Measurements from ENCODE around the gene PILRB. TPM values are rescaled to one million over a fixed set of nuclear protein-coding genes. Genes with fewer than 3 reads are reported as not detected.

PILRB gene
- total RNA-seq, 1 experiment from 2014 or later = 50.1 TPM

DNA sequence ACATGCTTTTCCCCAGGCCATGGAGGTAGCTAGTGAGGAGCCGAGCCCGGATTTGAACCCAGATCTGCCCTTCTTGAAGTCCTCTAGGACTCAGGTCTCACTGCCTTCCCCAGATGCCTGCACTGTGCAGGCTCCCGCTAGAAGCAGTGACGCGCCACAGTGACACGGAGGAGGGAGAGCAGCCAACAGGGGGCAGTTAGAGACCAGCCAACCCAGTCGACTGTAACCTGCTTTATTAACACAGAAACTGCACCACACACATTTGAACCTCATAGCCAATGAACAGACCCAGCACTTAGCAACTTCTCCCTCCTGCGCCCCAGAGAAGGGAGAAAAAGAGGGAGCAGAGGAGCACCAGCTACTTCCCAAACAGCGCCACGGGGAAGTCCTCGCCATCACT is 42.7 kb downstream of the PILRB start:
- H4K5ac ChIP-seq (ENCODE audit: insufficient read length, low read depth, low read length) = no peak overlapping the region
- H3K27ac ChIP-seq (ENCODE audit: insufficient read length, low read depth, low read length) = no peak overlapping the region
- H3K4me1 Mint-ChIP-seq = peaks cover 16 to 28% of the 10 kb centered on the region in 2 experiments
- no peak overlapping the region for H4K91ac ChIP-seq (ENCODE audit: insufficient read length, low read depth, low read length)
- H4K8ac ChIP-seq (replicated peaks; ENCODE audit: insufficient read length, low read depth, low read length) = no peak overlapping the region
- peak; percentile 56; the same call in 2 of the 3 replicates for TF ChIP-seq CTCF (conservative IDR thresholded peaks at IDR 0.05)
- H3K4me1 ChIP-seq (ENCODE audit: insufficient read depth, low read length) = no peaks in the 10 kb centered on the region
- no CpG with 5 or more reads among the region's 11 CpGs for WGBS (ENCODE audit: extremely low coverage, insufficient read length, low lambda C conversion rate)
- no peaks in the 10 kb centered on the region for H3K27me3 ChIP-seq (ENCODE audit: insufficient read depth, low read length)
- H3K9ac ChIP-seq (ENCODE audit: extremely low read depth, insufficient read length, low read length) = no peak overlapping the region
- H2BK120ac ChIP-seq (ENCODE audit: low read depth, low read length, poor library complexity, severe bottlenecking) = no peak overlapping the region
- no peak overlapping the region for H3K23ac ChIP-seq (ENCODE audit: insufficient read length, low read depth, low read length)
- H3K18ac ChIP-seq (ENCODE audit: insufficient read length, low read depth, low read length) = no peak overlapping the region
- no peak overlapping the region for H2BK5ac ChIP-seq (ENCODE audit: insufficient read length, low read length)
- no peaks in the 10 kb centered on the region for H3K79me1 ChIP-seq (ENCODE audit: insufficient read depth, low read depth, low read length, poor library complexity, severe bottlenecking)
- H3K14ac ChIP-seq (ENCODE audit: insufficient read depth, low read length) = no peak overlapping the region
- no peaks in the 10 kb centered on the region for H3K9me3 ChIP-seq (ENCODE audit: control insufficient read depth, low read depth, low read length)
- no peak overlapping the region; a peak in 1 of 5 replicates for H3K4me3 Mint-ChIP-seq
- H3T11ph ChIP-seq (ENCODE audit: low read length) = no peak overlapping the region
- 0 out of 7 replicates have a peak overlapping the region, but pooled peaks of 1 of the 3 experiments have one; percentile 28 for H3K27ac Mint-ChIP-seq
- peaks cover 47% of the 10 kb centered on the region for H3K27me3 Mint-ChIP-seq (ENCODE audit: low read depth)
- H3K23me2 ChIP-seq (ENCODE audit: insufficient read length, low read depth, low read length, poor library complexity, severe bottlenecking) = peaks cover 2% of the 10 kb centered on the region
- H2BK15ac ChIP-seq (ENCODE audit: low read depth, low read length) = no peak overlapping the region
- H3K4ac ChIP-seq (ENCODE audit: low read depth, low read length) = no peak overlapping the region
- peak; percentile 76 for DNase-seq
- H3K4me2 ChIP-seq (ENCODE audit: insufficient read depth, insufficient read length, low read length) = no peak overlapping the region
- no peaks in the 10 kb centered on the region for H3K9me3 Mint-ChIP-seq
- no peak overlapping the region for H2BK20ac ChIP-seq (ENCODE audit: low read depth, low read length, poor library complexity, severe bottlenecking)
- no peaks in the 10 kb centered on the region for H4K20me1 ChIP-seq (ENCODE audit: control insufficient read depth, insufficient read depth, insufficient read length)
- no peak overlapping the region for H3K56ac ChIP-seq (ENCODE audit: insufficient read length, low read depth, low read length)
- H2AK5ac ChIP-seq (ENCODE audit: insufficient read length, low read length) = no peak overlapping the region
- no peak overlapping the region for H2AFZ ChIP-seq (ENCODE audit: low read length)
- no peak overlapping the region for H2BK12ac ChIP-seq (ENCODE audit: insufficient read length, low read depth, low read length)
- H3K79me2 ChIP-seq (ENCODE audit: insufficient read depth, low read length) = no peaks in the 10 kb centered on the region
- no peaks in the 10 kb centered on the region for H3K36me3 Mint-ChIP-seq (ENCODE audit: insufficient read depth in 1 of 3, low read depth in 3 of 3)

Measured in H9 (cell line).